Panc1 (cell line): Measurements from ENCODE around the gene CACNA2D4. TPM values are rescaled to one million over a fixed set of nuclear protein-coding genes. Genes with fewer than 3 reads are reported as not detected.

ENCODE experiments used
- ATAC-seq: fragments of 200-7000 bp; cut with Tn5 transposase; 2 replicates; pipeline ENCODE4 v1.9.1; 2020; ENCODE audit warnings: mild to moderate bottlenecking, moderate library complexity
- BruUV-seq: library from RNA; stranded (reverse); fragments of 400-500 nt; replicated peaks from 2 replicates; lab custom pipeline; 2021; lab: Mats Ljungman, UMichigan
- CTCF ChIA-PET: fragments of 300-600 bp; sonication (Branson Sonifier 250); formaldehyde crosslinking; loops from one replicate; lab custom pipeline; 2022; ENCODE audit warnings: antibody characterized with exemption; lab: Charles Lee
- POLR2A ChIA-PET: fragments of 300-600 bp; sonication (Branson Sonifier 250); formaldehyde crosslinking; loops from one replicate; lab custom pipeline; 2022; ENCODE audit warnings: antibody characterized with exemption; lab: Charles Lee
- DNase-seq: peaks from one replicate; pipeline ENCODE4 v3.0.0-alpha.2; 2010; ENCODE audit warnings: low read depth, low spot score
- H3K27ac ChIP-seq: 2 replicates; pipeline ENCODE4 v1.5.1; 2011; ENCODE audit warnings: mild to moderate bottlenecking, low read length, inconsistent platforms
- H3K27me3 ChIP-seq: fragments of 200-500 bp; sonication (Bioruptor generic); 2 replicates; pipeline ENCODE4 v1.6.0; 2014; ENCODE audit warnings: low read length, inconsistent platforms; ENCODE audit not compliant: control insufficient read depth, insufficient read depth
- H3K36me3 ChIP-seq: fragments of 200-500 bp; sonication (Bioruptor generic); 2 replicates; pipeline ENCODE4 v1.5.1; 2014; ENCODE audit warnings: inconsistent platforms, mild to moderate bottlenecking, low read length, moderate library complexity; ENCODE audit not compliant: control insufficient read depth, insufficient read depth
- H3K4me1 ChIP-seq: 2 replicates; pipeline ENCODE4 v1.5.1; 2011; ENCODE audit warnings: inconsistent platforms, mild to moderate bottlenecking, low read length, moderate library complexity; ENCODE audit not compliant: control insufficient read depth, insufficient read depth
- H3K4me3 ChIP-seq, 2 experiments: 2 replicates each; pipeline ENCODE4 v1.5.1; 2011 to 2012; ENCODE audit warnings: low read depth in 2 of 2, low read length in 2 of 2, mild to moderate bottlenecking in 2 of 2, inconsistent platforms in 1 of 2, moderate library complexity in 1 of 2
- H3K9me3 ChIP-seq: fragments of 200-500 bp; sonication (Bioruptor generic); 2 replicates; pipeline ENCODE4 v1.5.1; 2014; ENCODE audit warnings: low read depth, mild to moderate bottlenecking, inconsistent platforms, low read length, moderate library complexity; ENCODE audit not compliant: control insufficient read depth, insufficient read depth
- CTCF ChIP-seq: fragments of 450-650 bp; IDR thresholded peaks from 2 replicates; pipeline ENCODE4 v1.5.1; 2017; ENCODE audit warnings: mild to moderate bottlenecking
- POLR2AphosphoS5 ChIP-seq: IDR thresholded peaks from 2 replicates; pipeline ENCODE4 v1.6.1; 2012; ENCODE audit warnings: mild to moderate bottlenecking, low read depth, low read length, moderate library complexity
- REST ChIP-seq, 2 experiments: IDR thresholded peaks; 2 replicates each; pipeline ENCODE4 v1.6.1; 2011 to 2012; ENCODE audit warnings: low read depth in 2 of 2, control low read depth in 1 of 2, low read length in 1 of 2, mild to moderate bottlenecking in 1 of 2, moderate library complexity in 1 of 2; ENCODE audit not compliant: insufficient read depth in 1 of 2
- SIN3A ChIP-seq: IDR thresholded peaks from 2 replicates; pipeline ENCODE4 v1.6.1; 2012; ENCODE audit warnings: low read depth, mild to moderate bottlenecking, low read length, moderate library complexity, borderline replicate concordance; ENCODE audit not compliant: insufficient read depth
- TCF7L2 ChIP-seq: IDR thresholded peaks from 2 replicates; pipeline ENCODE4 v1.6.1; 2011; ENCODE audit warnings: mild to moderate bottlenecking, low read depth, low read length, inconsistent platforms
- in situ Hi-C: cut with HindIII; loops from 2 replicates; pipeline ENCODE4 v1.10.0; 2016; ENCODE audit warnings: low sequenced_read_pairs, low pct_unique_long_range_greater_than_20kb
- intact Hi-C: fragments of 100-400 bp; cut with micrococcal nuclease; formaldehyde crosslinking; loops from one replicate; pipeline ENCODE4 v1.10.0; 2022; ENCODE audit not compliant: unreplicated experiment
- total RNA-seq: library from RNA; stranded (reverse); gene quantifications from one replicate; pipeline ENCODE4 v1.2.1, GENCODE V29; 2021; ENCODE audit not compliant: unreplicated experiment

Gene CACNA2D4
- total RNA-seq, 1 experiment from 2014 or later, result 0.15 TPM

- no peak for ATAC-seq
- intact Hi-C loops, result no loop called here
- in situ Hi-C loops, result no loop called here
- no peak for TF ChIP-seq POLR2AphosphoS5
- Histone ChIP-seq H3K27me3 (no peaks in the 10 kb centered on the region), H3K4me3 (no peak overlapping the region), H3K36me3 (no peaks in the 10 kb centered on the region), H3K27ac (no peak overlapping the region), H3K9me3 (no peaks in the 10 kb centered on the region), H3K4me1 (no peaks in the 10 kb centered on the region)
- DNase-seq, result no peak
- POLR2A ChIA-PET, result no interaction called here
- no TSS peak for BruUV-seq
- CTCF ChIA-PET, result no interaction called here
These were observed 89.6 kb downstream of the CACNA2D4 start for GRCh38 chr12:1828856-1829255.

- BruUV-seq, result no TSS peak
- CTCF ChIA-PET, result interaction anchor here (0.7 kb wide), 1 partner anchor 112 kb away, joined by 4 read pairs; no protein-coding TSS in a partner anchor
These were observed 90.3 kb downstream of the CACNA2D4 start for GRCh38 chr12:1827826-1828805.

More at GRCh38 chr12:1827826-1828805, 90.3 kb downstream of the CACNA2D4 start:
- intact Hi-C loops (no loop called here), in situ Hi-C loops (no loop called here)
- no peaks in the 10 kb centered on the region for H3K36me3 ChIP-seq
- H3K27me3 ChIP-seq, result no peaks in the 10 kb centered on the region
- H3K4me1 ChIP-seq, result no peaks in the 10 kb centered on the region
- TF ChIP-seq SIN3A (no peak), TCF7L2 (no peak), POLR2AphosphoS5 (no peak), REST (IDR thresholded peaks at IDR 0.05; ENCODE audit: insufficient read depth in 1 of 2, low read depth in 2 of 2, low read length in 1 of 2) (no peak), CTCF (no peak)
- no peaks in the 10 kb centered on the region for H3K9me3 ChIP-seq
- no peak for DNase-seq
- POLR2A ChIA-PET, result no interaction called here
- H3K27ac ChIP-seq, result no peak overlapping the region
- H3K4me3 ChIP-seq, result no peak overlapping the region
- ATAC-seq, result no peak
